Stimulated activated naive B cell treated with anti-CD40 and anti-IgM and Interleukin-4, amounts not matched to agents 10 μg/mL and 1 μg/mL and 100 μg/mL, for 72 hours (primary cell): ENCODE measurements around the gene MLEC.
"Not testable (repeated sequence)": the region's sequence is repeated elsewhere in the genome, so short reads cannot be mapped to it uniquely, and the experiment has no call there.

Experiments
- ATAC-seq, 2 donors: fragments of 150-1000 bp; cut with Tn5 transposase; replicated peaks; 2 replicates each; pipeline ENCODE4 v1.10.0; 2021; ENCODE audit warnings: moderate library complexity in 1 of 2
- DNase-seq: peaks from one replicate; pipeline ENCODE4 v3.0.0; 2021
- H3K27ac Mint-ChIP-seq: one replicate; pipeline ENCODE4 v1.8.0; 2022; ENCODE audit warnings: mild to moderate bottlenecking, mixed read lengths
- H3K27me3 Mint-ChIP-seq, 2 donors: one replicate each; pipeline ENCODE4 v1.8.0; 2022; ENCODE audit warnings: mixed read lengths in 2 of 2
- H3K36me3 Mint-ChIP-seq, 2 donors: one replicate each; pipeline ENCODE4 v1.8.0; 2022; ENCODE audit warnings: mixed read lengths in 2 of 2, mild to moderate bottlenecking in 1 of 2
- H3K4me1 Mint-ChIP-seq, 2 donors: one replicate each; pipeline ENCODE4 v1.8.0; 2022; ENCODE audit warnings: mixed read lengths in 2 of 2, mild to moderate bottlenecking in 1 of 2
- H3K4me3 Mint-ChIP-seq, 2 donors: one replicate each; pipeline ENCODE4 v1.8.0; 2022; ENCODE audit warnings: mild to moderate bottlenecking in 2 of 2, mixed read lengths in 2 of 2, moderate library complexity in 1 of 2
- H3K9me3 Mint-ChIP-seq, 2 donors: one replicate each; pipeline ENCODE4 v1.8.0; 2022; ENCODE audit warnings: mixed read lengths in 2 of 2, mild to moderate bottlenecking in 1 of 2

The MLEC gene

GRCh38 chr12:120725659-120726509 lies 38.9 kb downstream of the MLEC start, which contains the start of gene ACADS:
ACADS (plus strand) TSS chr12:120725826; CDS start chr12:120725886, 60 bp downstream.
- H3K4me1 Mint-ChIP-seq, result peaks cover 21 to 35% of the 10 kb centered on the region in 2 donors
- H3K27me3 Mint-ChIP-seq, result no peaks in the 10 kb centered on the region
- H3K4me3 Mint-ChIP-seq, result peak within 1 kb of the TSS; percentile 92 to 95
- ATAC-seq (peak; percentile 99 to 100), DNase-seq (peak; percentile 82)
- H3K36me3 Mint-ChIP-seq, result peaks cover 36 to 46% of the 10 kb centered on the region in 2 donors
- peak within 1 kb of the TSS; percentile 90 for H3K27ac Mint-ChIP-seq
- no peaks in the 10 kb centered on the region for H3K9me3 Mint-ChIP-seq

- Mint-ChIP-seq H3K27me3 (no peaks in the 10 kb centered on the region), H3K36me3 (peaks cover 32 to 42% of the 10 kb centered on the region in 2 donors), H3K4me3 (peak overlapping the region; percentile 92 to 95), H3K4me1 (peaks cover 19 to 31% of the 10 kb centered on the region in 2 donors), H3K27ac (peak overlapping the region; percentile 90), H3K9me3 (no peaks in the 10 kb centered on the region)
- no peak for ATAC-seq
- no peak for DNase-seq
These were observed 39.5 kb downstream of the MLEC start for GRCh38 chr12:120726510-120726793.

- Mint-ChIP-seq H3K4me3 (no peak overlapping the region), H3K36me3 (peaks cover 34 to 40% of the 10 kb centered on the region in 2 donors), H3K9me3 (no peaks in the 10 kb centered on the region), H3K27me3 (no peaks in the 10 kb centered on the region), H3K27ac (no peak overlapping the region), H3K4me1 (peaks cover 15 to 26% of the 10 kb centered on the region in 2 donors)
- ATAC-seq (no peak), DNase-seq (no peak)
These were observed 40.0 kb downstream of the MLEC start for GRCh38 chr12:120726961-120727360.

DNA sequence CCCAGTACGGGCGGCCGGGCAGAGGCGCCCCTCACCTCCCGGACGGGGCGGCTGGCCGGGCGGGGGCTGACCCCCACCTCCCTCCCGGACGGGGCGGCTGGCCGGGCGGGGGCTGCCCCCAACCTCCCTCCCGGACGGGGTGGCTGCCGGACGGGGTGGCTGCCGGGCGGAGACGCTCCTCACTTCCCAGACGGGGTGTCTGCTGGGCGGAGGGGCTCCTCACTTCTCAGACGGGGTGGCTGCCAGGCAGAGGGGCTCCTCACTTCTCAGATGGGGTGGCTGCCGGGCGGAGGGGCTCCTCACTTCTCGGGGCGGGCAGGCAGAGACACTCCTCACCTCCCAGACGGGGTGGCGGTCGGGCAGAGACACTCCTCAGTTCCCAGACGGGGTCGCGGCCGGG lies 45.2 kb downstream of the MLEC start:
- not testable (repeated sequence) for DNase-seq, H3K27me3 Mint-ChIP-seq, H3K9me3 Mint-ChIP-seq, H3K4me1 Mint-ChIP-seq, H3K27ac Mint-ChIP-seq, H3K4me3 Mint-ChIP-seq, ATAC-seq
- peaks cover 21 to 22% of the 10 kb centered on the region in 2 donors for H3K36me3 Mint-ChIP-seq

DNA sequence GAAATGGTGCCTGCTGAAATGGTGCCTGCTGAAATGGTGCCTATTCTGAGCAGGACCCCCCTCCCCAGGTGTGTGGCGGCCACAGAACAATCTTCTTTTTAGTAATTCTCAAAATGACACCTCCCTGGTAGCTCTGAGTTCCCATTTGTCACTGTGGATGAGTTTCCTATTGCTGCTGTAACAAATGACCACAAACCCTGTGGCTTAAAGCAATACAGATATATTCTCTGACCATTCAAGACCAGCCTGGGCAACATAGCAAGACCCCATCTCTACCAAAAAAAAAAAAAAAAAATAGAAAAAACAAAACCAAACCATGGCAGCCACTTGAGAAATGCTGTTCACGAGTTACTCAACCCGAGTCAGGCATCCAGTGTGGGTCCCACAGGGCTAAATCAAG lies 46.6 kb downstream of the MLEC start:
- Mint-ChIP-seq H3K27me3 (no peaks in the 10 kb centered on the region), H3K4me3 (no peak overlapping the region), H3K9me3 (no peaks in the 10 kb centered on the region), H3K36me3 (peaks cover 17 to 19% of the 10 kb centered on the region in 2 donors), H3K27ac (no peak overlapping the region), H3K4me1 (no peaks in the 10 kb centered on the region)
- ATAC-seq (no peak), DNase-seq (no peak)

- Mint-ChIP-seq H3K27ac (no peak overlapping the region), H3K9me3 (no peaks in the 10 kb centered on the region), H3K27me3 (no peaks in the 10 kb centered on the region), H3K4me3 (no peak overlapping the region), H3K36me3 (peaks cover 17 to 19% of the 10 kb centered on the region in 2 donors), H3K4me1 (no peaks in the 10 kb centered on the region)
- DNase-seq (no peak), ATAC-seq (no peak)
These were observed 47.3 kb downstream of the MLEC start for GRCh38 chr12:120734210-120734609.

GRCh38 chr12:120735181-120735580 lies 48.2 kb downstream of the MLEC start:
- DNase-seq, result no peak
- H3K27ac Mint-ChIP-seq, result no peak overlapping the region
- no peak for ATAC-seq
- H3K27me3 Mint-ChIP-seq, result no peaks in the 10 kb centered on the region
- H3K36me3 Mint-ChIP-seq, result peaks cover 11 to 12% of the 10 kb centered on the region in 2 donors
- H3K9me3 Mint-ChIP-seq, result no peaks in the 10 kb centered on the region
- no peaks in the 10 kb centered on the region for H3K4me1 Mint-ChIP-seq
- H3K4me3 Mint-ChIP-seq, result no peak overlapping the region

GRCh38 chr12:120736404-120737331 lies 49.7 kb downstream of the MLEC start:
- Mint-ChIP-seq H3K36me3 (peaks cover 7 to 9% of the 10 kb centered on the region in 2 donors), H3K27me3 (no peaks in the 10 kb centered on the region), H3K27ac (no peak overlapping the region), H3K4me1 (no peaks in the 10 kb centered on the region), H3K9me3 (no peaks in the 10 kb centered on the region), H3K4me3 (no peak overlapping the region)
- ATAC-seq (no peak), DNase-seq (no peak)

DNA sequence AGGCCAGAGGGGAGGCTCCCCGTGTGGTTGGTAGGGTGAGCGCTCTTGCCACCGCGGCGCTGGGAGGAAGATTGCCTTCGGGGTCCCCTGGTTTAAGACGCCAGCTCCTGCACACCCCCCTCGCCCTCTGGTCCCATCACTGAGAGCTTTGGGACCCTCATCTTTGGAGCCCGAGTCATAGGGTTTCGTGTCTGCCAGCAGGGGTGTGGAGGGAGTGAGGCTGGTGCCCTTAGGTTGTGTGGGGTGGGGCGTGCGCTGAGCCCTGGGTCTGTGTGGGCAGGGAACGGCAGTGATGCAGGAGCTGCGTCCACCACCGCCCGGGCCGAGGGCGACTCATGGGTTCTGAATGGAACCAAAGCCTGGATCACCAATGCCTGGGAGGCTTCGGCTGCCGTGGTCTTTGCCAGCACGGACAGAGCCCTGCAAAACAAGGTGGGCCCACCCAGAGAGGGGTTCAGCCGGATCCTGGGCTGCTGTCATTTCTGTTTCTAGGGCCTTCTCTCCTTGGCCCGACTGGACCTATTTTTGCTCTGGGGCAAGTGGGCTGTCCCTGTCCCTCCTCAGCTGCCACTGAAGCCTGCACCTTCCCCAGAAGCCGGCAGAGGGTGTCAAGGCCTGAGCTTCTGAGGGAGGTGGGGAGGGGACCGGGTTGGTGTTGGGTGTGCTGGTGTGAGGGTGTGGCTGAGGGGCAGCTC lies 50.8 kb downstream of the MLEC start:
- DNase-seq (no peak), ATAC-seq (no peak)
- H3K4me3 Mint-ChIP-seq, result no peak overlapping the region
- peaks cover 2 to 9% of the 10 kb centered on the region in 2 donors for H3K36me3 Mint-ChIP-seq
- no peaks in the 10 kb centered on the region for H3K9me3 Mint-ChIP-seq
- no peak overlapping the region for H3K27ac Mint-ChIP-seq
- H3K4me1 Mint-ChIP-seq, result no peaks in the 10 kb centered on the region
- H3K27me3 Mint-ChIP-seq, result no peaks in the 10 kb centered on the region

DNA sequence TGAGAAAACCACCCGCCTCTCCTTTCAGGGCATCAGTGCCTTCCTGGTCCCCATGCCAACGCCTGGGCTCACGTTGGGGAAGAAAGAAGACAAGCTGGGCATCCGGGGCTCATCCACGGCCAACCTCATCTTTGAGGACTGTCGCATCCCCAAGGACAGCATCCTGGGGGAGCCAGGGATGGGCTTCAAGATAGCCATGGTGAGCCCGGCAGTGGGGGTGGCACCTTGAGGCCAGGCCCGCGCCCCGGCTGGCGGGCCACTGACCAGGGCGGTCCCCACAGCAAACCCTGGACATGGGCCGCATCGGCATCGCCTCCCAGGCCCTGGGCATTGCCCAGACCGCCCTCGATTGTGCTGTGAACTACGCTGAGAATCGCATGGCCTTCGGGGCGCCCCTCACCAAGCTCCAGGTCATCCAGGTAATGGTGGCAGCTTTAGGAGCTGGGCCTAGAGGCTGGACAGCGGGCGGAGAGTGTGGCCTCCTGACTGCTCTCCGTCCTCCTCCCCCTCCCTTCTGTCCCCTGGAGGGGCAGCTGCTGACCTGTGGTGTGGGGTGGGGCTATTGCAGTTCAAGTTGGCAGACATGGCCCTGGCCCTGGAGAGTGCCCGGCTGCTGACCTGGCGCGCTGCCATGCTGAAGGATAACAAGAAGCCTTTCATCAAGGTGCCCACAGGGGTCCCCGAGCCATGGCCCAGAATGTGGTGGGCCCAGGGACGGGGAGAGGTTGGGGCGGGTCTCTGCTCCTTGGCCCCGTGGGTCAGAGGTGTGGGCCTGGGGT lies 51.5 kb downstream of the MLEC start:
- H3K9me3 Mint-ChIP-seq, result no peaks in the 10 kb centered on the region
- H3K36me3 Mint-ChIP-seq, result peaks cover 2 to 9% of the 10 kb centered on the region in 2 donors
- DNase-seq (no peak), ATAC-seq (no peak)
- no peak overlapping the region for H3K4me3 Mint-ChIP-seq
- no peaks in the 10 kb centered on the region for H3K4me1 Mint-ChIP-seq
- H3K27ac Mint-ChIP-seq, result no peak overlapping the region
- H3K27me3 Mint-ChIP-seq, result no peaks in the 10 kb centered on the region

- Mint-ChIP-seq H3K27me3 (no peaks in the 10 kb centered on the region), H3K36me3 (peaks cover under 1 to 5% of the 10 kb centered on the region in 2 donors), H3K27ac (no peak overlapping the region), H3K4me1 (no peaks in the 10 kb centered on the region), H3K4me3 (no peak overlapping the region), H3K9me3 (no peaks in the 10 kb centered on the region)
- DNase-seq, result no peak
- ATAC-seq, result no peak
These were observed 52.2 kb downstream of the MLEC start for GRCh38 chr12:120739031-120739762.

GRCh38 chr12:120739821-120740613 lies 53.1 kb downstream of the MLEC start:
- no peak overlapping the region for H3K27ac Mint-ChIP-seq
- peaks cover 0 to 3% of the 10 kb centered on the region in 2 donors for H3K36me3 Mint-ChIP-seq
- H3K9me3 Mint-ChIP-seq, result no peaks in the 10 kb centered on the region
- no peak for DNase-seq
- ATAC-seq, result no peak
- H3K4me1 Mint-ChIP-seq, result no peaks in the 10 kb centered on the region
- H3K27me3 Mint-ChIP-seq, result no peaks in the 10 kb centered on the region
- no peak overlapping the region for H3K4me3 Mint-ChIP-seq
